ENCODE data around the gene MRC1. TPM values are rescaled to one million over a fixed set of nuclear protein-coding genes. Genes with fewer than 3 reads are reported as not detected.

Gene MRC1
- total RNA-seq, 1 donor from 2014 or later, result not detected

GRCh38 chr10:17785276-17785930 lies 23.7 kb upstream of the MRC1 start:
- Mint-ChIP-seq H3K36me3 (ENCODE audit: low read depth) (no peaks in the 10 kb centered on the region), H3K9me3 (no peaks in the 10 kb centered on the region), H3K27ac (no peak overlapping the region), H3K4me3 (no peak overlapping the region), H3K4me1 (ENCODE audit: low read depth) (no peaks in the 10 kb centered on the region), H3K27me3 (ENCODE audit: insufficient read depth) (peaks cover 5% of the 10 kb centered on the region)
- no peak for DNase-seq (ENCODE audit: low spot score)
- intact Hi-C loops (cut with micrococcal nuclease), result no loop called here

DNA sequence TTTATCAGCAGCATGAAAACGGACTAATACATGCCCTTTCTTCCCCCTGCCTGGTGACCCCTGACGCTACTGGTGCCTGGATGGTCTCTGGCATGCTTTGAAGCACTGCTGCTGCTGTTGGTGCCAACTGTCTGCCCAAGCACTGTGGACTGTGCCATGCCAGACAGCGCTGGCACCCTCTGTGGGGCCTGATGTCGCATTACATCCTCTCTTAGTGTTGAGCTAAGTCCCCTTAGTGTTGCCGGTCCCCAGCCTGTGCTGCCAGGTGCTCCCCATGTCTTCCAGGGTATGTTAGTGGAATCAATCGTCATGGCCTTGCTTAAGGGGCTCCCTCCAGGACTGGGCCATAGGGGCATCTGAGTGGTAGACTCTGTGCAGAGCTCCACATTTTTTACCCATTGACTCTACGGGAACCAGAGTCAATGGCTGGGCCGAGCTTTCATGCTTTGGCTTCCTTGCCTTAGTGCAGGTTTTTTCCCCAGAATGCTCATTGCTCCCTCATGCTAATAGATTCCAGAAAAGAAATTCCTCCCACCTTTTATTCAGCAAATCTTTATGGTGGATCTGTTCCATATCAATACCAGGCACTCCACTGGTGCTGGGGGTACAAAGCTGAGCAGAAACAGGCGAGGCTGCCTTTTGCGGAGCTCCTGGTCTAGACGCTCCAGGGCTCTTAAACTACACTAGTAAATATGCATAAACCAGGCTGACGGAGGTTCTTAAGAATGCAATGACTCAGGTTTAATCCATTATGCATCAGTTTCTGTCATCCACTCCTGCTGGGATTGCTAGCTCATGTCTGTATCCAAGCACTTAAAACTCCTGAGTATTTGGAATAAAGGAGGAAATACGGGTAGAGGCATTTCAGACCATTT lies 21.8 kb upstream of the MRC1 start:
- Mint-ChIP-seq H3K4me3 (no peak overlapping the region), H3K9me3 (no peaks in the 10 kb centered on the region), H3K4me1 (ENCODE audit: low read depth) (no peaks in the 10 kb centered on the region), H3K27me3 (ENCODE audit: insufficient read depth) (peaks cover 5% of the 10 kb centered on the region), H3K27ac (no peak overlapping the region), H3K36me3 (ENCODE audit: low read depth) (no peaks in the 10 kb centered on the region)
- no peak for DNase-seq (ENCODE audit: low spot score)
- intact Hi-C loops (cut with micrococcal nuclease), result no loop called here

DNA sequence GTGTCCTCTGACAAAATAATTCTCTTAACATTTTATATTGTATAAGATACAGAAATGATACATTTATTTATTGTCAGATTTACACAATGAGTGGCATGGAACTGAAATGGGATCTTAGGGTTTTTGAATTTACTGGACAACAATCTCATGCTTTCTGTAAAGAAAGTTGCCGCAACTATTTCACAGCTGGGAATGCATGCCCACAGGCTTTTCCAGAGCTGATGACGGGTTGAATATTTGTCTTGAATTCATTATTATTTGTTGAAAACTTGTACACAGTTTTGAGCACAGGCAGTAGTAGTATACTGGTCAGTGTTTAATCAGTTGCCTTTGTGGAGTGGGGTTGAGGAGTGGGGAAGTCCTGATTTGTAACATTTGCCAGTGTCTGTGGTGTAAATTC lies 20.5 kb upstream of the MRC1 start:
- peaks cover 5% of the 10 kb centered on the region for H3K27me3 Mint-ChIP-seq (ENCODE audit: insufficient read depth)
- no peak overlapping the region for H3K4me3 Mint-ChIP-seq
- no peak overlapping the region for H3K27ac Mint-ChIP-seq
- no peaks in the 10 kb centered on the region for H3K36me3 Mint-ChIP-seq (ENCODE audit: low read depth)
- intact Hi-C loops (cut with micrococcal nuclease), result no loop called here
- DNase-seq (ENCODE audit: low spot score), result no peak
- H3K9me3 Mint-ChIP-seq, result no peaks in the 10 kb centered on the region
- no peaks in the 10 kb centered on the region for H3K4me1 Mint-ChIP-seq (ENCODE audit: low read depth)

GRCh38 chr10:17789396-17789795 lies 19.8 kb upstream of the MRC1 start:
- intact Hi-C loops (cut with micrococcal nuclease), result no loop called here
- H3K27me3 Mint-ChIP-seq (ENCODE audit: insufficient read depth), result peaks cover 5% of the 10 kb centered on the region

DNA sequence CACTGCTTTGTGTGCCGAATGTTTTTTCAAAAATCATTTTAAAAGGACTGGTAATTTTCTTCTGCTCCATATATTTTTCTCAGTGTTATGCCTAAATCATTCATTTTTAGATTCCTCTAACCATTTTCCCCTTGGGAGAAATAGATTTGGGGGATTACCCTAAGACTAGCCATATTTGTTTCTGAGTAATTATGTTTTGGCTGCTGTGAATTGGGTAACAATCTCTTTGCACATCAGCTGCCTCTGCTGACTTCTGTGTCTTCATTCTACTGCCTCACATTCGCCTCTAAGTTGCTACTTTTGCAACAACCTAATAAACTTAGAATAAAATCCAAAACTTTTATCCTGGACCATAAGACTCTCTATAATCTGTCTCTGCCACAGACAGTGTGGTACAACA lies 18.5 kb upstream of the MRC1 start:
- intact Hi-C loops (cut with micrococcal nuclease), result no loop called here
- H3K4me1 Mint-ChIP-seq (ENCODE audit: low read depth), result no peaks in the 10 kb centered on the region
- peaks cover 4% of the 10 kb centered on the region for H3K27me3 Mint-ChIP-seq (ENCODE audit: insufficient read depth)
- no peak overlapping the region for H3K4me3 Mint-ChIP-seq
- no peak overlapping the region for H3K27ac Mint-ChIP-seq
- no peak for DNase-seq (ENCODE audit: low spot score)
- H3K36me3 Mint-ChIP-seq (ENCODE audit: low read depth), result no peaks in the 10 kb centered on the region
- H3K9me3 Mint-ChIP-seq, result no peaks in the 10 kb centered on the region

More at GRCh38 chr10:17789396-17789795, 19.8 kb upstream of the MRC1 start:
- no peak overlapping the region for H3K27ac Mint-ChIP-seq
- H3K4me1 Mint-ChIP-seq (ENCODE audit: low read depth), result no peaks in the 10 kb centered on the region
- no peaks in the 10 kb centered on the region for H3K36me3 Mint-ChIP-seq (ENCODE audit: low read depth)
- DNase-seq (ENCODE audit: low spot score), result no peak
- no peaks in the 10 kb centered on the region for H3K9me3 Mint-ChIP-seq
- H3K4me3 Mint-ChIP-seq, result no peak overlapping the region

DNA sequence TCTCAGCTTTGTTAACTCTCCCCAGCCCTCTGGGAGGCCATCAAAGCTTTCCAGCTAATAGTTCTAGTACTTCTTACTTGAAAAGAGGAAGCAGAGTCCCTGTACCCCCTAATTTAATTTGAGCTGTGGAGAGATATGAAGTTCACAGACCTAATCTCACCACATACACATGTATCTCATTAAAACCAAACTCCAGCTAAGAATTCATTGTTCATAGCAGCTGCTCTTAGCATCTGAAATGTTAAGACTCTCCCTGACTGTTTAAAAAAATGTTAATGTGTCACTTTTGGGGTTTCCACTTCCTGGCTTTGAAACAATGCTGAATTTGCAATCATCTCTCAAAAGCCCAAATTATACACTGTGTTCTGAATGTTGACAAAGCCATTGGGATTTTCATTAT lies 16.2 kb upstream of the MRC1 start:
- Mint-ChIP-seq H3K4me1 (ENCODE audit: low read depth) (no peaks in the 10 kb centered on the region), H3K27ac (no peak overlapping the region), H3K36me3 (ENCODE audit: low read depth) (no peaks in the 10 kb centered on the region), H3K27me3 (ENCODE audit: insufficient read depth) (no peaks in the 10 kb centered on the region), H3K4me3 (no peak overlapping the region), H3K9me3 (no peaks in the 10 kb centered on the region)
- DNase-seq (ENCODE audit: low spot score), result no peak
- intact Hi-C loops (cut with micrococcal nuclease), result no loop called here

GRCh38 chr10:17793823-17794644 lies 15.1 kb upstream of the MRC1 start:
- no peak for DNase-seq (ENCODE audit: low spot score)
- H3K36me3 Mint-ChIP-seq (ENCODE audit: low read depth), result no peaks in the 10 kb centered on the region
- intact Hi-C loops (cut with micrococcal nuclease), result no loop called here
- H3K4me1 Mint-ChIP-seq (ENCODE audit: low read depth), result no peaks in the 10 kb centered on the region
- H3K4me3 Mint-ChIP-seq, result no peak overlapping the region
- H3K27me3 Mint-ChIP-seq (ENCODE audit: insufficient read depth), result no peaks in the 10 kb centered on the region
- H3K9me3 Mint-ChIP-seq, result no peaks in the 10 kb centered on the region
- no peak overlapping the region for H3K27ac Mint-ChIP-seq

- Mint-ChIP-seq H3K27me3 (ENCODE audit: insufficient read depth) (no peaks in the 10 kb centered on the region), H3K9me3 (no peaks in the 10 kb centered on the region), H3K4me1 (ENCODE audit: low read depth) (no peaks in the 10 kb centered on the region), H3K36me3 (ENCODE audit: low read depth) (no peaks in the 10 kb centered on the region), H3K27ac (no peak overlapping the region), H3K4me3 (no peak overlapping the region)
- intact Hi-C loops (cut with micrococcal nuclease), result no loop called here
- no peak for DNase-seq (ENCODE audit: low spot score)
Measured at GRCh38 chr10:17795083-17795482, 14.1 kb upstream of the MRC1 start.

DNA sequence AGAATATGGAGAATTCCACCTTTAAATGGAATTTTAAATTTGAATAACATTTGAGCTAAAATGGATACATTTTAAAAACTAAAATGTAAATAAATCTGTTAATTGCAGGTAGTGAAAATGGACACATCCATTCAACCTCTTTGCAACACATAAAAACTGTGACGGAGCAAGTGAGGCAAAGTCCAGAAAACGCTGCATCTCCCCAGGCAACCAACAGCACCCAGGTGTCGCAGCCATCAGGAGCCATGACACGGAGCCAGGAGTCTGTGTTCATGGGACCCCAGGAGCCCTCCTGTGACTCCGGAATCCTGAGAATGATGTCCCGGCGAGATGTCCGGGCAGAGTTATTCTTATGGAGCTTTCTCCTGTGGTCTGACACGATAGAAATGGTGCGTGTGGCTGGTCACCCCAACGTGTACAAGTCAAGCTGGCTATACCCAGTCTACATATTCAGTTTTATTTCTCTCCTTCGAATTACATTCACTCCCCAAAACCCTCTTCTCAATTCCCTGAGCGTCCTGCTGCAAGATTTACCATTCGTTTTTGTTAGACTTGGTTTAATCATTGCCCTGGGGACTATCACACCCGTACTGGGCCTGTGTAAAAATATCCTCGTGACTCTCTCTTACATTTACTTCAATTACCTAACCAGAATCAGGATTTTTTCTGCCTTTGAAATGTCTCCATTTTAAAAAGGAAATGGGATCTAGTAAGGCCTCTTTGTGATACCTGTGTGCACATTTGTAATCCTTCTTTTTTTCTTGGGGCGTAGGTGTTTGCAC lies 13.1 kb upstream of the MRC1 start:
- no peak overlapping the region for H3K4me3 Mint-ChIP-seq
- H3K27ac Mint-ChIP-seq, result no peak overlapping the region
- H3K27me3 Mint-ChIP-seq (ENCODE audit: insufficient read depth), result no peaks in the 10 kb centered on the region

GRCh38 chr10:17801507-17801906 lies 7.6 kb upstream of the MRC1 start:
- no peaks in the 10 kb centered on the region for H3K9me3 Mint-ChIP-seq
- no peaks in the 10 kb centered on the region for H3K36me3 Mint-ChIP-seq (ENCODE audit: low read depth)
- DNase-seq (ENCODE audit: low spot score), result no peak
- peaks cover 4% of the 10 kb centered on the region for H3K4me1 Mint-ChIP-seq (ENCODE audit: low read depth)
- no peaks in the 10 kb centered on the region for H3K27me3 Mint-ChIP-seq (ENCODE audit: insufficient read depth)
- H3K27ac Mint-ChIP-seq, result no peak overlapping the region
- H3K4me3 Mint-ChIP-seq, result no peak overlapping the region
- intact Hi-C loops (cut with micrococcal nuclease), result loop anchor here (10.0 kb wide), 1 partner anchor 303 kb away; no protein-coding TSS in a partner anchor

More for the DNA sequence above, 13.1 kb upstream of the MRC1 start:
- Mint-ChIP-seq H3K36me3 (ENCODE audit: low read depth) (no peaks in the 10 kb centered on the region), H3K9me3 (no peaks in the 10 kb centered on the region), H3K4me1 (ENCODE audit: low read depth) (no peaks in the 10 kb centered on the region)
- DNase-seq (ENCODE audit: low spot score), result no peak
- intact Hi-C loops (cut with micrococcal nuclease), result no loop called here

DNA sequence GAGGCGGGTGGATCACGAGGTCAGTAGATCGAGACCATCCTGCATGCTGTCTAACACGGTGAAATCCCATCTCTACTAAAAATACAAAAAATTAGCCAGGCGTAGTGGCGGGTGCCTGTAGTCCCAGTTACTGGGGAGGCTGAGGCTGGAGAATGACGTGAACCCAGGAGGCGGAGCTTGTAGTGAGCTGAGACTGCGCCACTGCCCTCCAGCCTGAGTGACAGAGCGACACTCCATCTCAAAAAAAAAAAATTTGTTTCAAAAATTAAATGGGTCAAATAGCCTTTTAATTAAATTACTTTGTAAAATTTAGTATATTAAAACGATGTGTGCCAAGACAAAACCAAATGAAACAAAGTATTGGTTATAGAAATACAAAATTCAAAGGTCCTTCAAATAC lies 6.8 kb upstream of the MRC1 start:
- H3K4me3 Mint-ChIP-seq, result no peak overlapping the region
- no peak for DNase-seq (ENCODE audit: low spot score)
- no peaks in the 10 kb centered on the region for H3K9me3 Mint-ChIP-seq
- H3K27me3 Mint-ChIP-seq (ENCODE audit: insufficient read depth), result no peaks in the 10 kb centered on the region
- no peak overlapping the region for H3K27ac Mint-ChIP-seq
- intact Hi-C loops (cut with micrococcal nuclease), result loop anchor here (10.0 kb wide), 1 partner anchor 302 kb away; no protein-coding TSS in a partner anchor
- H3K4me1 Mint-ChIP-seq (ENCODE audit: low read depth), result peaks cover 4% of the 10 kb centered on the region
- H3K36me3 Mint-ChIP-seq (ENCODE audit: low read depth), result no peaks in the 10 kb centered on the region

GRCh38 chr10:17802976-17803375 lies 6.2 kb upstream of the MRC1 start:
- H3K4me1 Mint-ChIP-seq (ENCODE audit: low read depth), result peaks cover 4% of the 10 kb centered on the region
- no peak overlapping the region for H3K27ac Mint-ChIP-seq
- H3K27me3 Mint-ChIP-seq (ENCODE audit: insufficient read depth), result no peaks in the 10 kb centered on the region
- intact Hi-C loops (cut with micrococcal nuclease), result loop anchor here (10.0 kb wide), 1 partner anchor 302 kb away; no protein-coding TSS in a partner anchor
- H3K4me3 Mint-ChIP-seq, result no peak overlapping the region
- DNase-seq (ENCODE audit: low spot score), result no peak
- no peaks in the 10 kb centered on the region for H3K9me3 Mint-ChIP-seq
- H3K36me3 Mint-ChIP-seq (ENCODE audit: low read depth), result no peaks in the 10 kb centered on the region
